Activated CD8-positive, alpha-beta memory T cell treated with anti-CD3 and anti-CD28 coated beads for 24 hours (primary cell): Measurements from ENCODE around the gene MARCHF2.
A peak's percentile ranks its signal among the peaks of the same experiment; 100 is the strongest.

Experiments
- DNase-seq: peaks from one replicate; pipeline ENCODE4 v3.0.0-alpha.2; 2020

MARCHF2 gene

GRCh38 chr19:8482696-8483095, 69.6 kb downstream of the MARCHF2 start:
- DNase-seq = no peak

- DNase-seq = no peak
Observed at GRCh38 chr19:8483165-8483564, 70.1 kb downstream of the MARCHF2 start.

- DNase-seq = no peak
Observed at GRCh38 chr19:8484331-8484894, 71.3 kb downstream of the MARCHF2 start.

- no peak for DNase-seq
Observed at GRCh38 chr19:8485561-8486371, 72.7 kb downstream of the MARCHF2 start.

GRCh38 chr19:8486661-8487136, 73.6 kb downstream of the MARCHF2 start:
- no peak for DNase-seq

- DNase-seq = peak; percentile 78
Observed at GRCh38 chr19:8487137-8487851, 74.2 kb downstream of the MARCHF2 start.

- DNase-seq = no peak
Observed at GRCh38 chr19:8488365-8488764, 75.3 kb downstream of the MARCHF2 start.
